ENCODE measurements around the gene EMC8.
"Not testable (repeated sequence)": the region's sequence is repeated elsewhere in the genome, so short reads cannot be mapped to it uniquely, and the experiment has no call there.

Gene EMC8

GRCh38 chr16:85834741-85835140 is 35.4 kb upstream of the EMC8 start:
- no peak for DNase-seq

GRCh38 chr16:85833219-85833920 is 34.0 kb upstream of the EMC8 start:
- DNase-seq, result no peak

- DNase-seq, result no peak
These were observed 33.4 kb upstream of the EMC8 start for GRCh38 chr16:85832570-85833218.

GRCh38 chr16:85830821-85831220 is 31.5 kb upstream of the EMC8 start:
- no peak for DNase-seq

GRCh38 chr16:85829751-85830445 is 30.6 kb upstream of the EMC8 start:
- DNase-seq, result no peak

GRCh38 chr16:85829171-85829719 is 29.9 kb upstream of the EMC8 start:
- no peak for DNase-seq

GRCh38 chr16:85828166-85828565 is 28.8 kb upstream of the EMC8 start:
- no peak for DNase-seq

- no peak for DNase-seq
These were observed 27.4 kb upstream of the EMC8 start for GRCh38 chr16:85826686-85827247.

GRCh38 chr16:85825326-85825725 is 26.0 kb upstream of the EMC8 start:
- no peak for DNase-seq

- DNase-seq, result no peak
These were observed 25.1 kb upstream of the EMC8 start for GRCh38 chr16:85824161-85825135.

- DNase-seq, result no peak
These were observed 24.1 kb upstream of the EMC8 start for GRCh38 chr16:85823328-85823920.

- no peak for DNase-seq
These were observed 22.8 kb upstream of the EMC8 start for GRCh38 chr16:85822145-85822544.

- DNase-seq, result peak; percentile 59
These were observed 22.2 kb upstream of the EMC8 start for GRCh38 chr16:85821390-85822135.

- DNase-seq, result no peak
These were observed 21.4 kb upstream of the EMC8 start for GRCh38 chr16:85820604-85821372.

- no peak for DNase-seq
These were observed 20.4 kb upstream of the EMC8 start for GRCh38 chr16:85819771-85820170.

- no peak for DNase-seq
These were observed 19.9 kb upstream of the EMC8 start for GRCh38 chr16:85819245-85819644.

- not testable (repeated sequence) for DNase-seq
These were observed 17.9 kb upstream of the EMC8 start for GRCh38 chr16:85817195-85817594.

- DNase-seq, result no peak
These were observed 16.8 kb upstream of the EMC8 start for GRCh38 chr16:85816159-85816558.

GRCh38 chr16:85812811-85813700 is 13.7 kb upstream of the EMC8 start:
- DNase-seq, result no peak
